Measurements from ENCODE around the gene CYB5A. TPM values are rescaled to one million over a fixed set of nuclear protein-coding genes. Genes with fewer than 3 reads are reported as not detected.
A peak's percentile ranks its signal among the peaks of the same experiment; 100 is the strongest.
"Not testable (repeated sequence)": the region's sequence is repeated elsewhere in the genome, so short reads cannot be mapped to it uniquely, and the experiment has no call there.

Gene CYB5A
- total and polyA plus RNA-seq, 9 of the 15 experiments (the other 6 are each of a cell fraction or from before 2014, with no cell fraction given), result 11.9 to 22.6 (median 14.1) TPM

DNA sequence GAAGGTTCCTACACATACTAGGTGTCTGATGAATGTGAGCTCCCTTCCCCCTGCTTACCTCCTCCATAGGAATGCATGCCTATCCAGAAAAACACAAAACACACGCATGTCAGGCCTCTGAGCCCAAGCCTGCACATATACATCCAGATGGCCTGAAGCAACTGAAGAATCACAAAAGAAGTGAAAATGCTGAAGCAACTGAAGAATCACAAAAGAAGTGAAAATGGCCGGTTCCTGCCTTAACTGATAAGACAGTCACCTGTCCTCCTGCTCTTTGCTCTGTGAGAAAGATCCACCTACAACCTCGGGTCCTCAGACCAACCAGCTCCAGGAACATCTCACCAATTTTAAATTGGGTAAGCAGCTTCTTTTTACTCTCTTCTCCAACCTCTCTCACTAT lies 1.2 kb upstream of the CYB5A start:
- H3K4me3 ChIP-seq; intact Hi-C loops (cut with micrococcal nuclease); FAIRE-seq; H3K4me2 ChIP-seq (ENCODE audit: insufficient read depth, low read length); H3K9me1 ChIP-seq (ENCODE audit: control insufficient read depth, insufficient read depth, low read length); H3K27me3 ChIP-seq (ENCODE audit: control insufficient read depth in 2 of 2, insufficient read depth in 2 of 2, low read length in 2 of 2); H3K79me2 ChIP-seq (ENCODE audit: control insufficient read depth, insufficient read depth, low read length); H2AFZ ChIP-seq (ENCODE audit: low read depth, low read length); DNase-seq (ENCODE audit: extremely low read depth in 1 of 4, low spot score in 3 of 4); ATAC-seq; BruUV-seq (replicated peaks); POLR2A ChIA-PET; H3K9ac ChIP-seq (ENCODE audit: insufficient read depth in 1 of 2, low read depth in 2 of 2, low read length in 2 of 2); H3K27ac ChIP-seq (ENCODE audit: extremely low read depth, low read depth, low read length); H4K20me1 ChIP-seq (replicated peaks; ENCODE audit: control insufficient read depth, insufficient read depth, low read length); H3K9me3 ChIP-seq (replicated peaks; ENCODE audit: control insufficient read depth, insufficient read depth, low read depth, low read length); H3K36me3 ChIP-seq (ENCODE audit: control insufficient read depth, insufficient read depth, low read length); CTCF ChIA-PET (ENCODE audit: low intra/inter-chr PET ratio); in situ Hi-C loops (cut with MboI): not testable (repeated sequence)
- peak; percentile 52; the same call in 1 of the 2 replicates for TF ChIP-seq TRIM28 (IDR thresholded peaks at IDR 0.05)
- peaks cover 2 to 11% of the 10 kb centered on the region in 2 experiments; a peak in 3 of 5 replicates for H3K4me1 ChIP-seq (replicated peaks in 1 of 2; ENCODE audit: control insufficient read depth in 2 of 2, insufficient read depth in 2 of 2, low read length in 2 of 2)
- WGBS (ENCODE audit: insufficient coverage, low coverage, missing lambda C conversion rate), result 17% methylated on average over 3 of the region's 3 CpGs

DNA sequence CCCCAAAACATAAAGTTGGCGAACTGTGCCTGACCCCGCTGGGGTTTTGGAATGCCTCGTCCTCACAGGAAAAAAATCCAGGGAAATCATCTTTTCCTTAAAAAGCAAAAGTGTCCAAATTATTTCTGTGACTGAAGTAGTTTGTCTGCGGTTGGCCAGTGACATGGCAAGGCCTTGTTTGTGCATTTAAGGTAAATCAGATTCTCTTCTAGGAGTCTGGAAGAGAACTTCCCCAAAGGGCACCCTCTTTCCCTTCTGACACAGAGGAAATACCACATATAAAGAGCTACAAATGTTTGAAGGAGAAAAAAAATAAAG lies 737 bp upstream of the CYB5A start:
- FAIRE-seq, result no peak
- BruUV-seq (replicated peaks), result no TSS peak
- Histone ChIP-seq H2AFZ (ENCODE audit: low read depth, low read length) (peak overlapping the region; percentile 87; the same call in 1 of the 2 replicates), H3K9ac (ENCODE audit: insufficient read depth in 1 of 2, low read depth in 2 of 2, low read length in 2 of 2) (no peak overlapping the region), H3K79me2 (ENCODE audit: control insufficient read depth, insufficient read depth, low read length) (no peaks in the 10 kb centered on the region; the same call in 2 of the 3 replicates), H3K36me3 (ENCODE audit: control insufficient read depth, insufficient read depth, low read length) (no peaks in the 10 kb centered on the region), H3K4me3 (peak overlapping the region; percentile 47; the same call in 1 of the 2 replicates), H4K20me1 (replicated peaks; ENCODE audit: control insufficient read depth, insufficient read depth, low read length) (no peaks in the 10 kb centered on the region), H3K9me3 (replicated peaks; ENCODE audit: control insufficient read depth, insufficient read depth, low read depth, low read length) (no peaks in the 10 kb centered on the region), H3K4me1 (replicated peaks in 1 of 2; ENCODE audit: control insufficient read depth in 2 of 2, insufficient read depth in 2 of 2, low read length in 2 of 2) (peaks cover 2 to 11% of the 10 kb centered on the region in 2 experiments; a peak in 3 of 5 replicates), H3K9me1 (ENCODE audit: control insufficient read depth, insufficient read depth, low read length) (no peaks in the 10 kb centered on the region), H3K4me2 (ENCODE audit: insufficient read depth, low read length) (peak overlapping the region; percentile 25; the same call in 1 of the 2 replicates), H3K27me3 (ENCODE audit: control insufficient read depth in 2 of 2, insufficient read depth in 2 of 2, low read length in 2 of 2) (no peaks in the 10 kb centered on the region), H3K27ac (ENCODE audit: extremely low read depth, low read depth, low read length) (no peak overlapping the region)
- DNase-seq (ENCODE audit: extremely low read depth in 1 of 4, low spot score in 3 of 4), result no peak
- ChIA-PET CTCF (ENCODE audit: low intra/inter-chr PET ratio) (no interaction called here), POLR2A (no interaction called here)
- intact Hi-C loops (cut with micrococcal nuclease) (no loop called here), in situ Hi-C loops (cut with MboI) (no loop called here)
- 37% methylated on average over 3 of the region's 4 CpGs for WGBS (ENCODE audit: insufficient coverage, low coverage, missing lambda C conversion rate)
- ATAC-seq, result no peak
- TF ChIP-seq POLR3G (IDR thresholded peaks at IDR 0.05; ENCODE audit: extremely low read depth, insufficient read length, insufficient replicate concordance) (no peak), PHF20 (IDR thresholded peaks at IDR 0.05; ENCODE audit: partially characterized antibody) (no peak), HOXB6 (CRISPR knock-in tag; IDR thresholded peaks at IDR 0.05; ENCODE audit: borderline replicate concordance) (no peak), ZBTB34 (CRISPR knock-in tag; IDR thresholded peaks at IDR 0.05) (no peak), STAT5B (CRISPR knock-in tag; IDR thresholded peaks at IDR 0.05) (no peak), NKRF (IDR thresholded peaks at IDR 0.05; ENCODE audit: borderline replicate concordance) (no peak), SNAPC5 (CRISPR knock-in tag; IDR thresholded peaks at IDR 0.05) (no peak), HMG20B (CRISPR knock-in tag; IDR thresholded peaks at IDR 0.05) (no peak), NR2C2 (CRISPR knock-in tag; IDR thresholded peaks at IDR 0.05) (no peak), NR2C2 (tag; IDR thresholded peaks at IDR 0.05) (no peak), YY1 (IDR thresholded peaks at IDR 0.05; ENCODE audit: borderline replicate concordance in 1 of 3, control insufficient read depth in 1 of 3, extremely low read depth in 1 of 3, insufficient read depth in 3 of 3, insufficient read length in 1 of 3, insufficient replicate concordance in 2 of 3, low read depth in 1 of 3, low read length in 2 of 3) (no peak), EGR1 (conservative IDR thresholded peaks at IDR 0.05) (no peak)
